Left ventricle myocardium inferior (tissue), 1 donor: Measurements from ENCODE around the gene CCR4. TPM values are rescaled to one million over a fixed set of nuclear protein-coding genes. Genes with fewer than 3 reads are reported as not detected.
A peak's percentile ranks its signal among the peaks of the same experiment; 100 is the strongest.

Source experiments
- DNase-seq: peaks from one replicate; pipeline ENCODE4 v3.0.0-alpha.2; 2020
- H3K27ac ChIP-seq: fragments of 200-600 bp; replicated peaks from 2 replicates; pipeline ENCODE4 v1.8.0; 2021
- H3K27me3 ChIP-seq: fragments of 200-600 bp; 2 replicates; pipeline ENCODE4 v1.8.0; 2021; ENCODE audit warnings: low read depth
- H3K36me3 ChIP-seq: fragments of 200-600 bp; 2 replicates; pipeline ENCODE4 v1.8.0; 2021
- H3K4me1 ChIP-seq: fragments of 200-600 bp; 2 replicates; pipeline ENCODE4 v1.8.0; 2021
- H3K4me3 ChIP-seq: fragments of 200-600 bp; 2 replicates; pipeline ENCODE4 v1.8.0; 2021; ENCODE audit warnings: mild to moderate bottlenecking, moderate library complexity
- H3K9me3 ChIP-seq: fragments of 200-600 bp; replicated peaks from 2 replicates; pipeline ENCODE4 v1.8.0; 2021
- intact Hi-C: fragments of 100-400 bp; cut with micrococcal nuclease; formaldehyde crosslinking; loops from one replicate; pipeline ENCODE4 v1.11.0; 2022
- total RNA-seq: library from RNA; stranded (reverse); fragmentation: NEBNext Ultra II Directional; extraction: Animal tissue kit (Norgen Biotek cat#: 25700); gene quantifications from one replicate; pipeline ENCODE4 v1.2.1, GENCODE V29; 2021
- TF ChIP-seq, protein P1 (sequence below): fragments of 200-600 bp; IDR thresholded peaks from 2 replicates; pipeline ENCODE4 v1.8.0; 2021; ENCODE audit warnings: antibody characterized with exemption, mild to moderate bottlenecking, borderline replicate concordance
- donor health status: DM: no; HTN: yes; CAD: no; lungs with severe emphysema.

The CCR4 gene
- total RNA-seq, 1 donor from 2014 or later, result not detected

DNA sequence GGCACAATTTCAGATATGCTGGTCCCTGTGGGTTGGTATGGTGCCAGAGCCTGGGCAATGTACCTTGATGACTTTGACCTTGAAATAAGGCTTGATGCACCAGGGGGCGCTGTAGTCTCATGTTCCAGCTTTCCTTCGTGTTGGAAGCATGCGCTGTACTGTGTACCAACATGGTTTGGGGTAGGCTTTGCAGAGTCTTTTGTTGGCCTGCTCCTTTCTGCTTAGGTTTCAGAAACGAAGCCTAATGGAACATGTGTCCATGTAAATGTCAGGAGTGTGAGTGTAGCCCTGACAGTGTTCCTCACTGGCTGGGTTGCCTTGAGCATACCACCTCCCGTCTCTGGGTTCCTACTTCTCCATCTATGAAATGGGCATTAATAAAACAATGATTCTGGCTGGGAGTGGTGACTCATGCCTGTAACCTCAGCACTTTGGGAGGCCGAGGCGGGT lies 3.6 kb upstream of the CCR4 start:
- Histone ChIP-seq H3K36me3 (no peaks in the 10 kb centered on the region), H3K27ac (no peak overlapping the region), H3K9me3 (no peaks in the 10 kb centered on the region), H3K4me1 (no peaks in the 10 kb centered on the region), H3K27me3 (no peaks in the 10 kb centered on the region), H3K4me3 (no peak overlapping the region)
- peak; percentile 75 for DNase-seq
- TF ChIP-seq, protein P1, sequence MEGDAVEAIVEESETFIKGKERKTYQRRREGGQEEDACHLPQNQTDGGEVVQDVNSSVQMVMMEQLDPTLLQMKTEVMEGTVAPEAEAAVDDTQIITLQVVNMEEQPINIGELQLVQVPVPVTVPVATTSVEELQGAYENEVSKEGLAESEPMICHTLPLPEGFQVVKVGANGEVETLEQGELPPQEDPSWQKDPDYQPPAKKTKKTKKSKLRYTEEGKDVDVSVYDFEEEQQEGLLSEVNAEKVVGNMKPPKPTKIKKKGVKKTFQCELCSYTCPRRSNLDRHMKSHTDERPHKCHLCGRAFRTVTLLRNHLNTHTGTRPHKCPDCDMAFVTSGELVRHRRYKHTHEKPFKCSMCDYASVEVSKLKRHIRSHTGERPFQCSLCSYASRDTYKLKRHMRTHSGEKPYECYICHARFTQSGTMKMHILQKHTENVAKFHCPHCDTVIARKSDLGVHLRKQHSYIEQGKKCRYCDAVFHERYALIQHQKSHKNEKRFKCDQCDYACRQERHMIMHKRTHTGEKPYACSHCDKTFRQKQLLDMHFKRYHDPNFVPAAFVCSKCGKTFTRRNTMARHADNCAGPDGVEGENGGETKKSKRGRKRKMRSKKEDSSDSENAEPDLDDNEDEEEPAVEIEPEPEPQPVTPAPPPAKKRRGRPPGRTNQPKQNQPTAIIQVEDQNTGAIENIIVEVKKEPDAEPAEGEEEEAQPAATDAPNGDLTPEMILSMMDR, result peak; percentile 69
- intact Hi-C loops, result no loop called here

DNA sequence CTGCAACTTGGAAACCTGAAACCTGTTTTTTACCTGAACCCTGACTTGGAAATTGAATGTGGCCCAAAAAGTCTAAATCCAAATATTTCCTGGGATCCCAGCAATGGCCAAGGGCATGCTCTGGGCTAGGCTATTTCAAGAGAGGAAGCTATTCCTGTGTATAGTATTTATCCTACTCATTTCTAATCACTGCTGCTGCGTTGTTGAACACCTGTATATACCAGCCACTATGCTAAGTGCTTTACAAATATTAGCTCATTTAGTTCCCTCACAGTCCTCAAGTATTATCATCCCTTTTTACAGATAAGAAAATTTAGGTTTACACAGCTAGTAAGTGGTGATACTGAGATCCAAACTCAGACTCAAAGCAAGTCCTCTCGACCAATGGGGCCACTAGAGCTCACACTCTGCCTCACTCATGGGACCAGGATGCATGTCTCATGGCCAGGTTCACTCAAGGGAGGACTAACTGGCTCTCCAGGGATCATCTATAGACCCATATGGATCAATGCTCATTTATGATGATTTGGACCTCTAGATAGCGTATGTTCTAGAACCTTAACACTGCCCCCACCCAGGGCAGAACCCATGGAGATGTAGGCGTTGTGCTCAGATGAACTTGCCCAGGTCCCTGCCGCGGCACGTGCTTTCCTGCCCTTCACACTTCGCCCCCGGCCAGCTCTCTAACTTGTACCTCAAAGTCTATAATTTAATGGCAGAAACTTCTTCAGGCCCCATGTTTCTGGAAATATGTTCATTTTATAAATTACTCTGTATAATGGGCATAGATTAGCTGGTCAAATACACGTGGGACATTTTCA lies 2.6 kb upstream of the CCR4 start:
- no peaks in the 10 kb centered on the region for H3K36me3 ChIP-seq
- no peaks in the 10 kb centered on the region for H3K4me1 ChIP-seq
- H3K4me3 ChIP-seq, result no peak overlapping the region
- H3K9me3 ChIP-seq, result no peaks in the 10 kb centered on the region
- intact Hi-C loops, result no loop called here
- no peaks in the 10 kb centered on the region for H3K27me3 ChIP-seq
- no peak overlapping the region for H3K27ac ChIP-seq
- TF ChIP-seq, protein P1, result no peak
- no peak for DNase-seq

DNA sequence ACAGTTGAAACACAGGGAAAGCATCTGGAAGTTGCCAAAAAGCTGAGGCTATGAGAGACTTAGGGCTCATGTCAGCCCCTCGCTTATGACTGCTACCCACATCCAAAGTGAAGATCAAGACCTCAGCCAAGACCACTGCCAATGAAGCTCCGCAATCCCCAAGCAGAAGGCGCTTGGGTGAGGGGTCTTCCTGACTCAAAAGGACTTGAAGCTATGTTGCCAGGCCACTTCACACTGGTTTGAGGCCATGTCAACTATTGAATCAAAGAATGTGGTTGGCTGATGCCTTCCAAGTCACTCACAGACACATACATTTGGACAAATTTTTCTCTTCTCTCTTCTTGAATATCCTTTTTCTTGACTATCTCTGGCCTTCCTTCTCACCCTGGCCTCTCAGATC lies 928 bp upstream of the CCR4 start:
- intact Hi-C loops, result no loop called here
- TF ChIP-seq, protein P1, result no peak
- Histone ChIP-seq H3K27ac (no peak overlapping the region), H3K4me3 (no peak overlapping the region), H3K9me3 (no peaks in the 10 kb centered on the region), H3K4me1 (no peaks in the 10 kb centered on the region), H3K27me3 (no peaks in the 10 kb centered on the region), H3K36me3 (no peaks in the 10 kb centered on the region)
- DNase-seq, result no peak

DNA sequence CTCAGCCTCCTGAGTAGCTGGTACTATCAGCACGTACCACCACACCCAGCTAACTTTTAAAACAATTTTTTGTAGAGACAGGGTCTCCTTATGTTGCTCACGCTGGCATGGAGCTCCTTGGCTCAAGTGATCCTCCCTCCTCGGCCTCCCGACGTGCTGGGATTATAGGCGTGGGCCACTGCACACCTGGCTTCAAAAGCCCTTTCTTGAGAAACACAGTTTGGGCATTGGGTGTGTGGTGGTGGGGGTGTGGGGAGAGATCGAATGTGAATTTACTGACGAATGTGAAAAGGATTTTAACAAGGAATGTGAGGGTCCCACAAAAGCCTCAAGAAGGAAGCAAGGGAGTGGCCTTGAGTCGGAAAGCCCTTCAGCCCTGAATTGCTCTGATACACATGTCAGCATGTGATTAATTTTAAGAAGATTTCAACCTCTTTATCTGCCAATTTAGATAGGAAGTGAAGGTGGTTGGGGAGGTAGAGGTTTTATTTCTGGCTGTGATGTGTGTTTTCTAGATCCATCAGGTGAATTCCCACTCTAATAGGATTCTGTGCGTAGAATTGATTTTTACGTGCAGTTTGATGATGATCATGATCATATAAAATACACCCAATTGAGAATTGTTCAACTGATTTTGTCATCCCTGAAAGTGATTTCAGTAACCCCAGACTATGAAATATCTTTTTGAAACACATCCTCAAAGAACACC lies 1.1 kb downstream of the CCR4 start:
- Histone ChIP-seq H3K4me3 (no peak overlapping the region), H3K27me3 (no peaks in the 10 kb centered on the region), H3K36me3 (no peaks in the 10 kb centered on the region), H3K9me3 (no peaks in the 10 kb centered on the region), H3K27ac (no peak overlapping the region), H3K4me1 (no peaks in the 10 kb centered on the region)
- intact Hi-C loops, result no loop called here
- TF ChIP-seq, protein P1, result no peak
- no peak for DNase-seq

DNA sequence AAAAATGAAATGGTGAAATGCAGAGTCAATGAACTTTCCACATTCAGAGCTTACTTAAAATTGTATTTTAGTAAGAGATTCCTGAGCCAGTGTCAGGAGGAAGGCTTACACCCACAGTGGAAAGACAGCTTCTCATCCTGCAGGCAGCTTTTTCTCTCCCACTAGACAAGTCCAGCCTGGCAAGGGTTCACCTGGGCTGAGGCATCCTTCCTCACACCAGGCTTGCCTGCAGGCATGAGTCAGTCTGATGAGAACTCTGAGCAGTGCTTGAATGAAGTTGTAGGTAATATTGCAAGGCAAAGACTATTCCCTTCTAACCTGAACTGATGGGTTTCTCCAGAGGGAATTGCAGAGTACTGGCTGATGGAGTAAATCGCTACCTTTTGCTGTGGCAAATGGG lies 3.1 kb downstream of the CCR4 start:
- Histone ChIP-seq H3K27ac (no peak overlapping the region), H3K4me3 (no peak overlapping the region), H3K4me1 (no peaks in the 10 kb centered on the region), H3K36me3 (no peaks in the 10 kb centered on the region), H3K27me3 (no peaks in the 10 kb centered on the region), H3K9me3 (no peaks in the 10 kb centered on the region)
- intact Hi-C loops, result no loop called here
- DNase-seq, result no peak
- TF ChIP-seq, protein P1, result no peak
